T-helper 1 cell treated with Interleukin-12 subunit alpha and Interleukin-12 subunit beta and Interleukin-4 antibody, amounts not matched to agents 30 ng/mL and 1 ng/mL, for 36 hours (primary cell): Measurements from ENCODE around the gene SPRED2. TPM values are rescaled to one million over a fixed set of nuclear protein-coding genes. Genes with fewer than 3 reads are reported as not detected.

Experiments used
- intact Hi-C: fragments of 100-400 bp; cut with micrococcal nuclease; formaldehyde crosslinking; loops from one replicate; pipeline ENCODE4 v1.15.1; 2024
- total RNA-seq: library from RNA; stranded (reverse); gene quantifications from 2 replicates; pipeline ENCODE4 v1.2.3, GENCODE V29; 2022

SPRED2 gene
- total RNA-seq, 1 donor from 2014 or later = 6.0 TPM

GRCh38 chr2:65416321-65416720 is 16.1 kb downstream of the SPRED2 start:
- intact Hi-C loops = no loop called here

GRCh38 chr2:65415091-65415490 is 17.3 kb downstream of the SPRED2 start:
- intact Hi-C loops = no loop called here

GRCh38 chr2:65413610-65414009 is 18.8 kb downstream of the SPRED2 start:
- intact Hi-C loops = no loop called here

- intact Hi-C loops = no loop called here
Observed at GRCh38 chr2:65413106-65413505, 19.3 kb downstream of the SPRED2 start.

- intact Hi-C loops = no loop called here
Observed at GRCh38 chr2:65411056-65411795, 21.2 kb downstream of the SPRED2 start.

- intact Hi-C loops = no loop called here
Observed at GRCh38 chr2:65409045-65409444, 23.4 kb downstream of the SPRED2 start.

GRCh38 chr2:65407240-65407639 is 25.2 kb downstream of the SPRED2 start:
- intact Hi-C loops = loop anchor here (1.0 kb wide), 1 partner anchor 17 kb away; no protein-coding TSS in a partner anchor

- intact Hi-C loops = no loop called here
Observed at GRCh38 chr2:65404988-65405697, 27.3 kb downstream of the SPRED2 start.

GRCh38 chr2:65403529-65403915 is 28.9 kb downstream of the SPRED2 start:
- intact Hi-C loops = no loop called here

GRCh38 chr2:65402780-65403528 is 29.4 kb downstream of the SPRED2 start:
- intact Hi-C loops = no loop called here

- intact Hi-C loops = no loop called here
Observed at GRCh38 chr2:65402323-65402722, 30.1 kb downstream of the SPRED2 start.

- intact Hi-C loops = no loop called here
Observed at GRCh38 chr2:65397122-65397521, 35.3 kb downstream of the SPRED2 start.

- intact Hi-C loops = no loop called here
Observed at GRCh38 chr2:65396348-65397026, 35.9 kb downstream of the SPRED2 start.

- intact Hi-C loops = no loop called here
Observed at GRCh38 chr2:65395621-65396347, 36.6 kb downstream of the SPRED2 start.

- intact Hi-C loops = no loop called here
Observed at GRCh38 chr2:65393743-65394422, 38.5 kb downstream of the SPRED2 start.

GRCh38 chr2:65393046-65393445 is 39.4 kb downstream of the SPRED2 start:
- intact Hi-C loops = no loop called here

- intact Hi-C loops = no loop called here
Observed at GRCh38 chr2:65392609-65393008, 39.8 kb downstream of the SPRED2 start.

- intact Hi-C loops = loop anchor here (1.0 kb wide), 1 partner anchor 17 kb away; no protein-coding TSS in a partner anchor
Observed at GRCh38 chr2:65390134-65390533, 42.3 kb downstream of the SPRED2 start.

- intact Hi-C loops = no loop called here
Observed at GRCh38 chr2:65389476-65389875, 42.9 kb downstream of the SPRED2 start.
